HG02759 (cell line): ENCODE results near the gene BRD9.
"Not testable (repeated sequence)": the region's sequence is repeated elsewhere in the genome, so short reads cannot be mapped to it uniquely, and the experiment has no call there.

Experiments
- ATAC-seq: cut with Tn5 transposase; IDR thresholded peaks from one replicate; pipeline ENCODE4 v1.9.1; 2021; ENCODE audit warnings: mild to moderate bottlenecking, moderate library complexity; ENCODE audit not compliant: unreplicated experiment

Gene BRD9

DNA sequence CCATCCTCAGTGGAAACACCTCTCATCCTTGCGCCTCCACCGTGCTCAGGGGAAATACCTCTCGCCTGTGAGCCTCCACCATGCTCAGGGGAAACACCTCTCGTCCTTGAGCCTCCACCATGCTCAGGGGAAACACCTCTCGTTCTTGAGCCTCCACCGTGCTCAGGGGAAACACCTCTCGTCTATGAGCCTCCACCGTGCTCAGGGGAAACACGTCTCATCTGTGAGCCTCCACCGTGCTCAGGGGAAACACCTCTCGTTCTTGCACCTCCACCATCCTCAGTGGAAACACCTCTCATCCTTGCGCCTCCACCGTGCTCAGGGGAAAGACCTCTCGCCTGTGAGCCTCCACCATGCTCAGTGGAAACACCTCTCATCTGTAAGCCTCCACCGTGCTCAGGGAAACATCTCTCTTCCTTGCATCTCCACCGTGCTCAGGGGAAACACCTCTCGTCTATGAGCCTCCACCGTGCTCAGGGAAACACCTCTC is 46.0 kb downstream of the BRD9 start:
- not testable (repeated sequence) for ATAC-seq

DNA sequence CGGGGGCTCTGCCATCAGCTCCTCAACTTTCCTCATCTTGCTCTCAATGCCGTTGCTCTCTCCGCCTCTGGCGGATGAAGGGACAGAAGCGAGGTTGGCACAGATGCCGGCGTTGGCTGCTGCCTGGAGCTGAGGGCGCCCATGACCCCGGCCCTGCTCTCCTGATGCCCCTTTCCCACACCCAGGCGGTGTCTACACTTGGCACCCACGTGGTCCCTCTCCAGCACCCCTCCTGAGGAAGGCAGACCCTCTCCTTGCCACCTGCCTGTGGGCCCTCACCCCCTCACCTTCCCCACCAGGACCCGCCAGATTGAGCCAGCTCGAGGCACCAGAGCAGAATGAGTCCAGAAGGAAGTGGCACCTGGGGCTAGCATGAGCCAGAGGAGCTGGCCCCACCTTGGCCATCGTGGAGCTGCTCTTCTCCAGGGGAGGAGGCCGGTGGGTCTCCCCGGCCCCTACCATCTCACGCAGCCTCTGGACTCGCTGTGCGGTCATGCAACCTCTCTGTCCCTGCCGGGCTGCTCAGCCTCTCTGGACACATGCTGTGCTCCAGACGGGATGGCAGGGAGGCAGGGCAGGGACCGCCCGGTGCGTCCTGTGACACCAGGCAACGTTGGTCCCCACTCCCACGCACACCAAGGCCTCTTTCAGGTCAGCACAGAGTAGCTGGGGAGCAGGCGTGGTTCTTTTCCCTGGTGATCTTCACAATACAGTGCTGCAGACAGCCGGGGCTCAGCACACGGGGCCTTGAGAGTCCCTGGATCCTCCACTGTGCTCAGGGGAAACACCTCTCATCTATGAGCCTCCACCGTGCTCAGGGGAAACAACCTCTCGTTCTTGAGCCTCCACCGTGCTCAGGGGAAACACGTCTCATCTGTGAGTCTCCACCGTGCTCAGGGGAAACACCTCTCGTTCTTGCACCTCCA is 46.7 kb downstream of the BRD9 start:
- not testable (repeated sequence) for ATAC-seq

DNA sequence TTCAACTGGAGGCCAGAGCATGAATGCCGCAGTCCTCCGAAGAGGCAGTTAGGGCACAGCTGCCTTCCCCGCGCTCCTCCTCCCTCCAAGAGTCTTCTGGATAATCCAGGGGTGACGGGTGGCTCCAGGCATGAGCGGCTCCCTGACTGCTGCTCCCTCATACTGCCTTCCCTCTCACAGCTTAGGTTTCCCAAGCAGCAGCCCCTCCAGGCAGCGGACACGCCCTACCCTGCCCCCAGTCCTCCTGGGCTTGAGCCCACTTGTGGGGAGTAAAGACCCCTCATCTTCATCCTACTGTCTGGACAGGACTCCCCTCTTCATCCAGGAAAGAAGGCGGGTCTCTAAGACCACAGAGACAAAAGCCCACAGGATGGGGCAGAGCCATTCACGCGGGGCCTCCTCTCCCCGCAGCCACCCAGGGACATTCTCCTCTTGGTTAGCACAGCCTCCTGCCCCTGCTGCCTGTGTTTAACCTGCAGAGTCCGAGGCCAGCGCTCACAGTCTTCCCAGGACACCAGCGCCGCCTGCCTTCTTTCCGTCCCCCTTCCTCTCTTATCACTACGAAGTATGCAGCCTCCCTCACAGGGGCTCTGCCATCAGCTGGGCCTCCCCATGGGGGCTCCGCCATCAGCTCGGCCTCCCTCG is 47.4 kb downstream of the BRD9 start:
- ATAC-seq: not testable (repeated sequence)

DNA sequence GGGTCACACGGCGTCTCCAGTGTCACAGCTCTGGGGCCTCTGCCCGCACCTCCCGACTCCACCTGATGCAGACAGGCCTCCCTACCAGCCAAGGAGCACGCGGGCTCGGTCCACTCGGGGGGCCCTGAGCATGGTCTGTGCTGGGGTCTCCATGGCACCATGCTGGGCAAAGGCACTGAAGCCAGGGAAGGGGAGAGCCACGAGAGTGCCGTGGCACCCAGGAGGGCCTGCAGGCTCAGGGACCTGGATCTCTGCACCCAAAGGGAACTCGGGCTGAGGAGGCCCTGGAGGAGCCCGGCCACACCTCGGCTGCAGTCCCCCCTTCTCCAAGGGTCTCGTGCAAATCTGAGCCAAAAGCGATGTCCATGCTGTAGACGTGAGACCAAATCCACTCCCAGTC is 48.2 kb downstream of the BRD9 start:
- ATAC-seq: not testable (repeated sequence)

DNA sequence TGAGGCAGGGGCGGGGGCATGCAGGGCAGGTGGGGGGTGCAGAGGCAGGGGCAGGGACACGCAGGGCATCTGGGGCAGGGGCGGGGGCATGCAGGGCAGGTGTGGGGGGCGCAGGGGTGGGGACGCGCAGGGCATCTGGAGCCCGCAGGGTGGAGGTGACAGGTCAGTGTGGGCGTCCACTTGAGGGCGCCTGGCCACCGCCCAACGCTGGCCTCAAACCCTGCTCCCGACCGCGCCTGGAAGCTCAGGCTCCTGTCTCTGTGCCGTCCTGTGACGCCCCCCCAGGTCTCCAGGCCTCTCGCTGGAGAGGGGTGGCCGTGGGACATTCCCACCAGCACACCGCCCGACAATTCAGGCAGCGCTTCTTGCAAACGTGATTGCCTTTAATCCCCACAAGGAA is 48.7 kb downstream of the BRD9 start:
- ATAC-seq: not testable (repeated sequence)

DNA sequence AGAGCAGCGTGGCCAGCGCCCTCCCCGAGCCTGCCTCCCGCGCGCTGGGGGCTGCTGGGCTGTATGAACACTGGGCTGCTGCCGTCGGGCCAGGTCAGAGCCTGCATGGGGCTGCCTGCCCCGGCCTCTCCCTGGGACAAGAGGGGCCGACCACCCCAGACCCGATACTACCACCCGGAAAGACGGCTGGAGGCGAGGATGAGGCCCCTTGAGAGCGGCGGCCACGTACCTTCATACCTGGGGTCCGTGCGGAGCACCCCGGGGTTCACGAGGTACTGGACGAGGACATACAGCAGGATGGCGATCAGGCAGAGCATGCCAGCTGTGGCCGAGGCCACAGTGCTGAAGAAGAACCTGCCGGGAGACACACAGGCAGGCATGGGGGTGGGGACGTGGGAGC is 49.2 kb downstream of the BRD9 start:
- not testable (repeated sequence) for ATAC-seq

DNA sequence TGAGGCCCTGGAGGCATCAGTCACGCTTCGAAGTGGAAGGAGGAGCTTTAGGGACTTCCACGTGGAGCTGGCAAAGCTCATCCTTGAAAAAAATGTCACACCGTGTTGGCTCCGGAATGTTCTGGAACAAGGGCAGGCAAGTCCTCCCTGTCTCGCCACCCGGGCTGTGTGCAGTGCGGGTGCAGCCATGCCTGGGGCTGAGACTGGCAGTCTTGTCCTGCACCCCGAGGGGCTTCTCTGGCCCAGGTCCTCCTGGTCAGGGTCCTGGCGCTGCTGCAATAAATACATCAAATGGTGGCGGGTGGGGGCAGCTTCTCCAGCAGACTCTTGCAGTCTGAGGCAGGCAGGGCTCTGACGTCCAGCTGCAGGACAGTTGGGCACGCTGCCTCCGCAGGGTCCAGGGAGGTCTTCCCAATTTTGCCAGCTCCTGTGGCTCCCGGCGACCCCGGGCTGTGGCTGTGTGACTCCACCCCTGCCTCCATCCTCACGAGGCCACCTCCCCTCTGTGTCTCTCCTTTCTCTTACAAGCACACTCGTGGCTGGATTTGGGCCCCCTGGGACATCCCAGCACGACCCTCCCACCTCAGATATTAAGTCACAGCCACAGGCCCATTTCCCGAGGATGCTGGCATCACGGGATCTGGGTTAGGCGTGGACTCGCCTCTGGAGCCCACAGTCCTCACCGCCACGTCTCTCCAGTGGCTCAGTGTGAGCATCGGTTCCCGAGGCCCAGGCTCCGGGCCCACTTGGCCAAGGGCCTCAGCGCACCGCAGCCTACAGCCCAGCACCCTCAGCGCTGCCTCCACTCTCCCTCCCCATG is 50.0 kb downstream of the BRD9 start:
- not testable (repeated sequence) for ATAC-seq

DNA sequence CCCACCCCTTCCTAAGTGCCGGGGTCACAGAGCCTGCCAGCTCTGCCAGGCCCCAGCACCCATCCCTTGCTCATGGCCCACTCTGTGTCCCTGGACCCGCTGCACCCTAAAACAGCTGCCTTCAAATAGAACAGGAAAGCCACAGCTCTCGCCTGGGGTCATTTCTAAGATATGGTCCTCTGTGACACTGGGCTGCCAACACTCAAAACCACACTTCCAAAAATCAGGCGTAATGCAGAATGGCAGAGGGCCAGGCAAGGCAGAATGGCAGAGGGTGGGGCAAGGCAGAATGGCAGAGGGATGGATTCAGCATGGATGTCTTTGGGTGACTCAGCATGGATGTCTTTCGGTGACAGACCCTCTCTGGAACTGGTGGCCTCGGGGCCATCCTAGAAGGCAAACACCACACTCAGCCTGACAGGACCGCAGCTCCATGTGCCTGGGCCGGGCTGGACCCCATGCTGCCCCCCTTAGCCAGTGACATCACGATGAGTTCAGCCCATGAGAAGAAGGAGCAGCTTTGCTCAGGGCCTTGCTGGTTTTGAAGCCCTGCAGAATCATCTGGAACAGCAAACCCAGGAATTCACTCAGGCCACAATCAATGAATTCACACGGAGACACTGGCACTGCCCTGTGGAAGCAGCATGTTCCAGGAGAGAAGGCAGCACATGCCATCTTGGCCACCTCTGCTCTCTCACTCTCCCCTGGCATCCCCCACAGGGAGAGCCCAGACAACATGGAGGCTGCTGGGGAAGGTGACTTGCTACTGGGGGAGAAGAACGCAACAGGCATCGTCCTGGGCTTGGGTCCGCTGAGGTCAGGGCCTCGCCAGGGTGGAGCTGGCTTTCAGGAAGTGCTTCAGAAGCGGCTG is 50.8 kb downstream of the BRD9 start:
- not testable (repeated sequence) for ATAC-seq

DNA sequence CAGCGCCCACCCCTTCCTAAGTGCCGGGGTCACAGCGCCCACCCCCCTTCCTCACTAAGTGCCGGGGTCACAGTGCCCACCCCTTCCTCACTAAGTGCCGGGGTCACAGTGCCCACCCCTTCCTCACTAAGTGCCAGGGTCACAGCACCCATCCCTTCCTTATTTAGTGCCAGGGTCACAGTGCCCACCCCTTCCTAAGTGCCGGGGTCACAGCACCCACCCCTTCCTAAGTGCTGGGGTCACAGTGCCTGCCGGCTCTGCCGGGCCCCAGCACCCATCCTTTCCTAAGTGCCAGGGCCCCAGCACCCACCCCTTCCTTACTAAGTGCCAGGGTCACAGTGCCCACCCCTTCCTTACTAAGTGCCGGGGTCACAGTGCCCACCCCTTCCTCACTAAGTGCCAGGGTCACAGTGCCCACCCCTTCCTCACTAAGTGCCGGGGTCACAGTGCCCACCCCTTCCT is 51.6 kb downstream of the BRD9 start:
- not testable (repeated sequence) for ATAC-seq

DNA sequence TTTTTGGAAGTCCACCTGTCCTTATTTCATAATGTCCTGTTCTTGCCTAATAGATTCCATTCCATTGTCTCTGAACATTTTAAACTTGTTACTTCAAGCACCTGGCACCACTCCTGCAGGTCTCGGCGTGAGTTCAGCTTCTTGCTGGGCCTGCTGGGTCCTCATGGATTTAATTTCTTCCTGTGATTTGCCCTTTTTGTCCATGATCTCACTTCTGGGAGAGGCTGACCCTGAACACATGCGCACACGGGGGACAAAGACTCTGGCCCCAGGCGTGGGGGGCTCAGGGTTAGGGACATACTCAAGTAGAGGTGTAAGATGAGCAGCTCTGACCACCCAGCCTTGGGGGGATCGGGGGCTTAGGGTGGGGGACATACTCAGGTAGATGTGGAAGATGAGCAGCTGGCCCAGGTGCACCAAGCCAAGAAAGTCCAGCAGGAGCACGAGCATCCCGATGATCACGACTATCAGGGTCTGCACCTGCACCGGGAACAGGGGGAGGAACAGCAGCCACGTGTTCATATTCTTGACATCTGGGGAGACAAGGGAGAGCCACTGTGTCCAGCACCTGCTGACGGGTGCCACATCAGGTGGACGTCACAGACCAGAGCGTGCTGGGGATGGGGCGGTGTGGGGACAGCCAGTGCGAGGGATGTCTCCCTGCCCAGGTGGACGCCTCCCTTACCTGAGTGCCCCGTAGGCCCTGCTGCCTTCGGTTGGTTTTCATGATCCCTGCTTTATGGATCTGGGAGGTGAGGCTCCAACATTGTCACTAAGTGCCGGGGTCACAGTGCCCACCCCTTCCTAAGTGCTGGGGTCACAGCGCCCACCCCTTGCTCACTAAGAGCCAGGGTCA is 52.3 kb downstream of the BRD9 start:
- not testable (repeated sequence) for ATAC-seq

DNA sequence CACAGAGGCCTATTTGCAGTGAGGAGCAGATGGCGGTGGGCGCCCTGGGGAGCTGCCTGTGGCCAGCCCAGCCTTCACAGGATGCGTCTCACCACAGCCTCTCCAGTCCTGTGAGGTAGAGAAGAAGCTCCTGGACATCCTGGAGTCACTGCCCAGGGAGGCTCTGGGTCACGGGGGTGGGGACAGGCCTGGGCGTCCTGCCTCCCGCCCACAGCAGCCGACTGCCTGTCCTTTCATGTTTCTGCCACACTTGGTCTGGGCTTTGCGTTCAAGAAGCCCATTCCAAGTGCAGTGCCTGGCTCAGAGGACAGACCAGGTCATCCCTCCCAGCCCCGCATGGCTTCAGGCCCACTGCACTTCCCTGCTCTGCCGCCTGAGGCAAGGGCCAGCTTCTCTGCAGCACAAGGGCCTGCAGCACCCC is 54.2 kb downstream of the BRD9 start:
- not testable (repeated sequence) for ATAC-seq

DNA sequence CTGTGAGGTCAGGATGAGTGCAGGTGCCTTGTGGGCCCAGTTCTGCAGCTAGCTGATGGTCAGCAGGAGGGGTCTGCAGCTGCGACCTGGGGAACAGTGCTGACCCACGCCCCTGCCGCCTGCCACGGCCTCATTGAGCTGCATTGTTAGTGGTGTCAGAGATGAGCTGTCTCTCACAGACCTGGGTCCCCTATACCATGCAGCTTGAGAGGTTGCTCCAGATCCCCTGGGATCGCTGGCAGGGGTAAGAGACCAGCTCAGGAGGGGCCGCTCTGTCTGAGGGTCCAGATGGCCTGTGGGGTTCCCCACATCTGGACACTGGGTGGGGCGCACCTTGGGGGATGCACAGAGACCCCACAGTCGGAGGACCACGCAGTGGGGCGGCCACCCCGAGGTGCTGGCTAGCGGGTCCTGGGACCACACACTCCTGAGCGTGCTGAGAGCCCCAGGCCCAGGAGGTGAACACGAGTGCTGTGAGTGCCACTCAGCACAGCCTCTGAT is 54.9 kb downstream of the BRD9 start:
- ATAC-seq: not testable (repeated sequence)

DNA sequence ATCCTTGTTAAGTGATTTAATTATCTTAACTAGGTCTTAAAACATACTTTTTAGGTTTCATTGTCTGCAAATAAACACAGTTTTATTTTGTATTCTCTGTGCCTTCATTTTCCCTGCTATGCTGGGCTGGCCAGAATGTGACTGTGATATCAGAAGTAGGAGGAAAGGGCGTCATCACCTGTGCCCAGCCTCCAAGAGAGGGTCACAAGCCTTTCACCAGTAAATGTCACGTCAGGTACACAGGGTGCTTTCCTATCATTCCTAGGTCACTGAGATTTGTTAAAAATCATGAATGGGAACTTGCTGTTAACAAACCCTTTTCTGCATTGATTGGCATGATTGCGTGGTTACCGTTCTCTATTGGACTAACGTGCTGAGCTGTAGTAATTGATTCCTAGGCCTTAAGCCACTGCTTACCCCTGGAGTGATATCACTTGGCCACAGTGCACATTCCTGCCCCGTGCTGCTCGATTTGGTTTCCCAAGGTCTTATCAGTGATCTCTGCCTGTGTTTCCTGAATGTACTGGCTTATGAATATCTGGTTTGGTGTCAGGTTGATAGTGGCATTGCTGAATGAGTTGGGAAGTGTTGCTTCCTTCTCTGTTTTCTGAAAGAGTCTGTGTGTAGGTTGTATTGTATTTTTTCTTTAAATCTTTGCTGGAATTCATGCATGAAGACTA is 56.5 kb downstream of the BRD9 start:
- ATAC-seq: not testable (repeated sequence)

DNA sequence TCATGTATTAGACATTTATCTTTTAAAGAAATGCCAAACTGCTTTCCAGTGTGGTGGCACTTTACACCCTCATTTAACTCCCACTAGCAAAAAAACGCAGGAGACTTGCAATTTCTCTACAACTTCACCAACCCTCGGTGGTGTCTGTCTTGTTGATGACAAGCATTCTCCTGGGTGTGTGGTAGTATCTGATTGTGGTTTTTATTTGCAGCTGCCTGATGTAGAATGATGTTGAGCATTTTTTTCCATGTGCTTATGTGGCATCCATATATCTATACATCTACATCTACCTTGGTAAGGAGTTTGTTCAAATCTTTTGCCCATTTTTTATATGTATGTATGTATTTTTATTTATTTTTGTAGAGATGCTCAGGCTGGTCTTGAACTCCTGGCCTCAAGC is 58.6 kb downstream of the BRD9 start:
- not testable (repeated sequence) for ATAC-seq

DNA sequence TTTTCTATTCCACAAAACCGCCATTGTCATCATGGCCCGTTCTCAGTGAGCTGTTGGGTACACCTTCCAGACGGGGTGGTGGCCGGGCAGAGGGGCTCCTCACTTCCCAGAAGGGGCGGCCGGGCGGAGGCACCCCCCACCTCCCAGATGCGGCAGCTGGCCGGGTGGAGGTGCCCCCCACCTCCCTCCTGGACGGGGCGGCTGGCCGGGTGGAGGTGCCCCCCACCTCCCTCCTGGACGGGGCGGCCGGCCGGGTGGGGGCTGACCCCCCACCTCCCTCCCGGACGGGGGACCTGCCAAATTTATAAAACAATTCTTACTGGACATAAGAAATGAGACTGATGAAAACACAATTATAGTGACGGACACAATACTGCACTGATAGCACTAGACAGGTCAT is 64.4 kb downstream of the BRD9 start:
- ATAC-seq: not testable (repeated sequence)

DNA sequence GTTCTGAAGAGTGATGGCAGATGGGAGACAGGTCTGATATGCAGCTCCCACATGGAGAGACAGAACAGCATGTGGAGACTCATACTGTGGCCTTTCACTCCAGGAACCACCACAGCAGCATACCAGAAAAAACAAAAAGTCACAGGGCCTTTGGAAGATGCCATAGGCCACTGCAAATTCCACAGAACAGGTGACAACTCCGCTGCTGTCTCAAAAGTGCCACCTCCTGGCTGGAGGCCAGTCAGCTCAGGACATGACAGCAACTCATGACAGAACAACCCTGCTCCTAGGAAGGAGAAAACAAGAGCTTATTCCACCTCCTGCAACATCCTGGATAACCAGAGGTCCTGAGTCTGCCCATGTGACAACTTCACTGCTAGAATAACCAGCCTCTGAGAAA is 67.1 kb downstream of the BRD9 start:
- ATAC-seq: not testable (repeated sequence)

DNA sequence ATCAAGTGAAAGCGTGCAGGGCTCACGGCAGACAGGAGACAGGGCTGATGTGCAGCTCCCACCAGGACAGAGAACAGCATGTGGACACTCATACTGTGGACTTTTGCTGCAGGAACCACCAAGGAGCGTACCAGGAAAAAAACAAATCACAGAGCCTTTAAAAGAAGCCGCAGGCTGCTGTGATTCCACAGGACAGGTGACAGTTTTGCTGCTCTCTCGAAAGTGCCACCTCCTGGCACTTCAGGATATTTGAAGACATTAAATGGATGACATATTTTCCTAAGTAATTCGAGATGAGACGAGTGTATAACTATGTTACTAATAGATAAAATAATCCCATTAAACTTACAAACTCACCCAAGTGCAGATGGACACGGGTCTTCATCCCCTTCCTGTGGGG is 71.1 kb downstream of the BRD9 start:
- no peak for ATAC-seq

DNA sequence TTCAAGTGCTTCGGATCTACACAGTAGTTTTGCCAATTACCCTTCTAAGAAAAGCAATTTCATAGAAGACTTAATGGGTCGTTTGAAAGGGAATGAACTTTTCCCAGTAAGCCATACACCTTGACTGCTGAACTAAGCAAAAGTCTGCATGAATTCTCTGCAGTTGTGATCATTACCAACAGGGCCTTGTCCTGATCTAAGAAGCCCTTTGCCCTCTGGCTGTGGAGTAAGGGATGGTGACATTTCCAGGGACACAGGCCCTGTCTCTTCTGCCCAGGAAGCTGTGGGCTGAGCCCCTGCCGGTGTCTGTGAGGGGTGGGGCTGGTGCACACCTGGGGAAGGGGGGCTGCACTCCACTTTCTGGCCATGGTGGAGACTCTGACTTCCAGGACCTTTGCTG is 72.4 kb downstream of the BRD9 start:
- no peak for ATAC-seq
